BE2C (cell line): Measurements from ENCODE around the gene MGARP. TPM values are rescaled to one million over a fixed set of nuclear protein-coding genes. Genes with fewer than 3 reads are reported as not detected.
"Not testable (repeated sequence)": the region's sequence is repeated elsewhere in the genome, so short reads cannot be mapped to it uniquely, and the experiment has no call there.

ENCODE experiments used
- DNase-seq: peaks from one replicate; pipeline ENCODE4 v3.0.0-alpha.2; 2020
- H3K27me3 ChIP-seq: fragments of 250-450 bp; sonication (Bioruptor Pico); 2 replicates; pipeline ENCODE4 v1.5.1; 2020; ENCODE audit warnings: mild to moderate bottlenecking
- H3K36me3 ChIP-seq: fragments of 250-450 bp; sonication (Bioruptor Pico); 2 replicates; pipeline ENCODE4 v1.5.1; 2020; ENCODE audit warnings: mild to moderate bottlenecking
- H3K4me1 ChIP-seq: fragments of 250-450 bp; sonication (Bioruptor Pico); 2 replicates; pipeline ENCODE4 v1.5.1; 2020
- H3K4me3 ChIP-seq: 2 replicates; pipeline ENCODE4 v1.5.1; 2011; ENCODE audit warnings: low read depth, low read length
- H3K9me3 ChIP-seq: fragments of 250-450 bp; sonication (Bioruptor Pico); 2 replicates; pipeline ENCODE4 v1.5.1; 2020
- CTCF ChIP-seq: IDR thresholded peaks from 2 replicates; pipeline ENCODE4 v1.5.1; 2012; ENCODE audit warnings: mild to moderate bottlenecking, low read depth, low read length
- polyA plus RNA-seq: library from polyadenylated mRNA; unstranded; fragments of >200 nt; gene quantifications from one replicate; pipeline ENCODE4 v1.2.1, GENCODE V29; 2012; ENCODE audit warnings: low read depth, missing spikeins; ENCODE audit not compliant: insufficient read length, insufficient read depth

Gene MGARP
- polyA plus RNA-seq = 0.88 TPM

- no peaks in the 10 kb centered on the region for H3K9me3 ChIP-seq
- H3K4me3 ChIP-seq = peak within 1 kb of the TSS; percentile 70
- peaks cover 6% of the 10 kb centered on the region for H3K4me1 ChIP-seq
- peak; percentile 66 for DNase-seq
- no peaks in the 10 kb centered on the region for H3K27me3 ChIP-seq
- H3K36me3 ChIP-seq = no peaks in the 10 kb centered on the region
- no peak for TF ChIP-seq CTCF
These were observed at the start of gene MGARP for GRCh38 chr4:139279760-139280620. Gene MGARP (minus strand): TSS chr4:139280225. CDS start chr4:139280158, 67 bp downstream.

DNA sequence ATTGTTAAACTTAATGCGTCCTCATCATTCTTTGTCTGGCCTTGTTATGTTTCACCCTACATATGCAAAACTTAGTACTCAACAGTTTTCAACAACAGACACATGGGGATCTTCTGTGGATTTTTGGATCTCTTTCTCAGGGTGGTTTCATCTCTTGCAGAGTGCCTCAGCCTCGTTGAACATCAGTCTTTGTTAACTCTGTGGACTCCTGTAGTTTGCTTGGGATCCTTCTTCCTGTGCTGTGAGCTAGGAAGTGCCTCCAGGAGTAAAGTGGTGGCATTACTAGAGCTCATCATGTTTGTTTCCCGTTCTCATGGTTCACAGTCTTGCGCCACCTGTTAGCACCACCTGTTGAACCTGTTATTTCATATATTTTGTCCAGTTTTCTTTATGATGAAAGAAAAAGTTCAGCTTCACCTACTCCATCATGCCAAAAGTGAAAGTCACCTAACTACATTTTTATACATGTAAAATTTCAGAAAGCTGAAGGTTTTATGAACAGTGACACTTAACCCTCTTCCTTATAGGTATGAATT lies 49.7 kb upstream of the MGARP start:
- no peak overlapping the region for H3K4me3 ChIP-seq
- TF ChIP-seq CTCF = no peak

DNA sequence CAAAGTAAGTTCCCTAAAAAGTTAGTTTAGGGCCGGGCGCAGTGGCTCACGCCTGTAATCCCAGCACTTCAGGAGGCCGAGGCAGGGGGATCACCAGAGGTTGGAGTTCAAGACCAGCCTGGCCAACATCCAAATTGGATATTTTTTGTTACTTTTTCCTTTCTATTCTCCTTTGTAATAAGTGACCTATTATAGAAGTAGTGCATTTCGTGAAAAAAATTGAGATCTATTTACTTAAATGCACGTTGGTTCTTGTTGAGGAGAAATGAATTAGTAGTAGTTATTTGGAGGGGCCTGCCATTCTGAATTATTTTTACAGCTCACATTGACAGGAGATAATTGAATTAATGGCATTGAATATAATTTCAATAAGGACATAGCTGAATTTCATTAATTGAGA lies 44.6 kb upstream of the MGARP start:
- TF ChIP-seq CTCF = no peak

More for the DNA sequence above, 49.7 kb upstream of the MGARP start:
- Histone ChIP-seq H3K27me3 (no peaks in the 10 kb centered on the region), H3K9me3 (no peaks in the 10 kb centered on the region), H3K4me1 (no peaks in the 10 kb centered on the region; the same call in 1 of the 2 replicates), H3K36me3 (peaks cover 30% of the 10 kb centered on the region)
- DNase-seq = no peak

DNA sequence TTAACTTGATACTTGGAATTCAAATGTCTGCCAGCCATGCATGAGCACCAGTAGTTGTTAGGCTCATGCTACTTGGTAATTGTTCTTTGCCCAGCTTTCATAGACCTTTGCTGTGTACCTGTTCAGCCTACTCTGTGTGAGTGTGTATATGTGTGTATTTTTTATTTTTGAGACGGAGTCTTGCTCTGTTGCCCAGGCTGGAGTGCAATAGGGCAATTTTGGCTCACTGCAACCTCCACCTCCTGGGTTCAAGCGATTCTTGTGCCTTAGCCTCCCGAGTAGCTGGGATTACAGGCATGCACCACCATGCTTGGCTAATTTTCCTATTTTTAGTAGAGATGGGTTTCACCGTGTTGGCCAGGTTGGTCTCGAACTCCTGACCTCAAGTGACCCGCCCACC lies 42.5 kb upstream of the MGARP start:
- not testable (repeated sequence) for H3K9me3 ChIP-seq, H3K4me1 ChIP-seq, H3K27me3 ChIP-seq, DNase-seq, H3K36me3 ChIP-seq, H3K4me3 ChIP-seq

More for the DNA sequence above, 44.6 kb upstream of the MGARP start:
- no peaks in the 10 kb centered on the region; the same call in none of the 2 replicates for H3K4me1 ChIP-seq
- H3K27me3 ChIP-seq = no peaks in the 10 kb centered on the region
- no peak for DNase-seq
- H3K36me3 ChIP-seq = peaks cover 20% of the 10 kb centered on the region
- H3K9me3 ChIP-seq = no peaks in the 10 kb centered on the region
- no peak overlapping the region for H3K4me3 ChIP-seq

DNA sequence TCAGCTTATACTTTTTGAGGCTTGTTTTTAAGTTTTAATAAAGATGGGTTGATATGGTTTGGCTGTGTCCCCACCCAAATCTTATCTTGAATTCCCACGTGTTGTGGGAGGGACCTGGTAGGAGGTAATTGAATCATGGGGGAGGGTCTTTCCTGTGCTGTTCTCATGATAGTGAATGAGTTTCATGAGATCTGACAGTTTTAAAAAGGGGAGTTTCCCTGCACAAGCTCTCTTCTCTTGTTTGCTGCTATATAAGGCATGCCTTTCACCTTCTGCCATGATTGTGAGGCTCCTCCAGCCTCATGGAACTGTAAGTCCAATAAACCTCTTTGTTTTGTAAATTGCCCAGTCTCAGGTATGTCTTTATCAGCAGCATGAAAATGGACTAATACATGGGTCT lies 42.0 kb upstream of the MGARP start:
- H3K27me3 ChIP-seq, H3K9me3 ChIP-seq, H3K4me1 ChIP-seq, H3K4me3 ChIP-seq, H3K36me3 ChIP-seq, DNase-seq: not testable (repeated sequence)

DNA sequence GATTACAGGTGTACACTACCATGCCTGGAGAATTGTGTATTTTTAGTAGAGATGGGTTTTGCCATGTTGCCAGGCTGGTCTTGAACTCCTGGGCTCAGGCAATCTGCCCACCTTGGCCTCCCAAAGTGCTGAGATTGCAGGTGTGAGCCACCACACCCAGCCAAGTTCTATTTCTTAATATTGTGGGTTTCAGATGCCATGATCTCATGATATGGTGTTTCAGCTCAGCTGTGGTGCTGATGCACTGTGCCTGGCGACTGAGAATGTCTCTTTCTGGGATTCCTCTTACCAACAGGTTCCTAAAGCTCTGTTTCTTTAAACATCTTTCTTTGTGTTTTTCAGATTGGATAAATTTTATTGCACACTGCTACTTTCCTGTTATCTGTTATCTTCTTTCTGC lies 39.5 kb upstream of the MGARP start:
- Histone ChIP-seq H3K27me3 (no peaks in the 10 kb centered on the region), H3K4me1 (no peaks in the 10 kb centered on the region; the same call in none of the 2 replicates), H3K9me3 (no peaks in the 10 kb centered on the region), H3K4me3 (no peak overlapping the region), H3K36me3 (peaks cover 3% of the 10 kb centered on the region; the same call in 1 of the 2 replicates)
- TF ChIP-seq CTCF = no peak
- no peak for DNase-seq

DNA sequence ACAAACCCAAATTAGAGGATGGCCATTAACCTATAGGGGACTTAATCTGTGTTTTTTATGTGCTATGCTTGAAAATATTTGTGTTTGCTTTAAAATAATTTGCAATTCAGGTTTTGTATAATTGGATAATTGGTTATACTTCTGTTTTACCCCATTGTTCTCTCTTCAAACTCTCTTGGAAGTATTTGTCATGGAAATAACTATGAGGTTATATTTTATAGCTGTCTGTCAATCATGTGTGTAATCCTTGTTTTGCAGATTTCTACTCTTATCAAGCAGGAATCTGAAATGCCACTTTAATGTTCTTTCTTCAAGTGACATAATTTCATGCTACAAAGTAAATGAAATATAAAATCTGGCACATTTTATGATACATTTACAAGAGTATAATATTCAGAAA lies 37.6 kb upstream of the MGARP start:
- Histone ChIP-seq H3K4me1 (no peaks in the 10 kb centered on the region; the same call in 1 of the 2 replicates), H3K4me3 (no peak overlapping the region), H3K36me3 (peaks cover 3% of the 10 kb centered on the region; the same call in 1 of the 2 replicates), H3K27me3 (no peaks in the 10 kb centered on the region), H3K9me3 (no peaks in the 10 kb centered on the region)
- DNase-seq = no peak
- no peak for TF ChIP-seq CTCF
